Glutamatergic neuron (in vitro differentiated cells): ENCODE data around the gene CLMN. TPM values are rescaled to one million over a fixed set of nuclear protein-coding genes. Genes with fewer than 3 reads are reported as not detected.

Source experiments
- DNase-seq: peaks from one replicate; pipeline ENCODE4 v3.0.0; 2022
- H3K27ac Mint-ChIP-seq: one replicate; pipeline ENCODE4 v1.8.0; 2020; ENCODE audit warnings: mild to moderate bottlenecking, mixed read lengths, inconsistent platforms; ENCODE audit not compliant: unreplicated experiment
- H3K27me3 Mint-ChIP-seq: one replicate; pipeline ENCODE4 v1.8.0; 2020; ENCODE audit warnings: mild to moderate bottlenecking, moderate library complexity, mixed read lengths, inconsistent platforms; ENCODE audit not compliant: unreplicated experiment
- H3K36me3 Mint-ChIP-seq: one replicate; pipeline ENCODE4 v1.8.0; 2020; ENCODE audit warnings: mild to moderate bottlenecking, mixed read lengths, inconsistent platforms; ENCODE audit not compliant: unreplicated experiment
- H3K4me1 Mint-ChIP-seq: one replicate; pipeline ENCODE4 v1.8.0; 2020; ENCODE audit warnings: mild to moderate bottlenecking, low read depth, mixed read lengths, inconsistent platforms; ENCODE audit not compliant: unreplicated experiment
- H3K4me3 Mint-ChIP-seq: one replicate; pipeline ENCODE4 v1.8.0; 2020; ENCODE audit warnings: mild to moderate bottlenecking, mixed read lengths, inconsistent platforms; ENCODE audit not compliant: unreplicated experiment
- H3K9me3 Mint-ChIP-seq: one replicate; pipeline ENCODE4 v1.8.0; 2020; ENCODE audit warnings: mild to moderate bottlenecking, moderate library complexity, mixed read lengths, inconsistent platforms; ENCODE audit not compliant: unreplicated experiment
- CTCF ChIP-seq: fragments of 200-600 bp; sonication (generic); IDR thresholded peaks from one replicate; pipeline ENCODE4 v1.5.0; 2021; ENCODE audit not compliant: partially characterized antibody, unreplicated experiment
- total RNA-seq: library from RNA; stranded (reverse); fragmentation: NEBNext Ultra II Directional; extraction: Animal tissue kit (Norgen Biotek cat#: 25700); gene quantifications from one replicate; pipeline ENCODE4 v1.2.1, GENCODE V29; 2021; ENCODE audit not compliant: unreplicated experiment

The CLMN gene
- total RNA-seq, 1 donor from 2014 or later, result 17.6 TPM

- no peak for TF ChIP-seq CTCF
- Mint-ChIP-seq H3K27ac (no peak overlapping the region), H3K9me3 (peaks cover 5% of the 10 kb centered on the region), H3K36me3 (peaks cover 6% of the 10 kb centered on the region), H3K4me3 (no peak overlapping the region), H3K27me3 (peaks cover 2% of the 10 kb centered on the region), H3K4me1 (no peaks in the 10 kb centered on the region)
- DNase-seq, result no peak
Measured at GRCh38 chr14:95349241-95349640, 29.5 kb upstream of the CLMN start.

DNA sequence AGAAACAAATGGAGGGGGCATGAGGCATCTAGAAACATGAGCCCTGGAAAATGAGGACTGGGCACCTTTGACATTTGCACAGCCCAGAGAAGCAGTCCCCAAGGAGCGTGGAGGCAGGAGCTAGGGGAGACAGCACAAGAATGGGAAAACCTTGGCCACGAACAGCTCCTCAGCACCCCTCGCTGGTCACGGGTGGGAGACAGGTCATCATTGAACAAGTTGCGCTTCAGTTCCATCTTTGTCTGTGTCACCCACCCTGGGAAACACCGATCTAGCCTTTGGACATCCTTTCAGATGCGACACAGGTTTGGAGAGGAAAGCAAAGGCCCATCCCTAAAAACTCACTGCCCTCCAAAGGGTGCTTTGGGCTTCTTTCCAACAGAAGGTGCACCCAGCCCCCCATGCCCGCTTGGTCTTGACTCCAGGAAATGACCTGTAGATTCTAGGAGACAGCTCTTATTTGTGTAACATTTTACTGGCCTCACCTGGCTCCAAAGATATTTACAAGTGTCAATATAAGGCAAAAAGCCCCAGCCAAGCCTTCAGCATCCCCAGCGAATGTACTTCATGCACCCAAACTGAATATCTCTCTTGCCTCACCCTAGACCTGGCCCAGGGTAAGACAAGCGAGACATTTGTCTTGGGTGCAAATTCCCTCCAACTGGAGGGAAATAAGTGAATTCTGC, 28.8 kb upstream of the CLMN start:
- Mint-ChIP-seq H3K4me3 (no peak overlapping the region), H3K9me3 (peaks cover 3% of the 10 kb centered on the region), H3K4me1 (no peaks in the 10 kb centered on the region), H3K27ac (no peak overlapping the region), H3K27me3 (peaks cover 2% of the 10 kb centered on the region), H3K36me3 (no peaks in the 10 kb centered on the region)
- DNase-seq, result no peak
- no peak for TF ChIP-seq CTCF

DNA sequence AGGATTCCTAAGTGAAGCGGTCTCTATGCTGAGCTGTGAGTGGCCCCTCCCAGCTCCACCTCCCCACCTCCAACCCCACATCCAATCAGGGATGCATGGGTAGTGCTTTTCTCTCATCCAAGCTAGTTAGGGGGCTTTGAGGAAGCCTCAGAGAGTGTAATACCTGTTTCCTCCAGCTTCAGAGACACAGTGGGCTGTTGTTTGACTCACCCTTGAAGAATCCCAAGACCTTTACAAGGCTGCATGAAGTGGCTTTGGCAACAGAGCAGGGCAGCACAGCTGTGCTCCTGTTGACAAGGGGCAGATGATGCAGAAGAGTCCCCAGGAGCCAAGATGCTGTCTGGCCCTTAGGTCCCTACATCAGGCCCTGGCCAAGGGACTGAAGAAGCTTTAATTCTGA, 27.1 kb upstream of the CLMN start:
- H3K4me1 Mint-ChIP-seq, result no peaks in the 10 kb centered on the region
- H3K9me3 Mint-ChIP-seq, result peaks cover 3% of the 10 kb centered on the region
- DNase-seq, result no peak
- no peak overlapping the region for H3K4me3 Mint-ChIP-seq
- H3K36me3 Mint-ChIP-seq, result no peaks in the 10 kb centered on the region
- no peak for TF ChIP-seq CTCF
- H3K27ac Mint-ChIP-seq, result no peak overlapping the region
- peaks cover 2% of the 10 kb centered on the region for H3K27me3 Mint-ChIP-seq

- no peak for TF ChIP-seq CTCF
- no peaks in the 10 kb centered on the region for H3K36me3 Mint-ChIP-seq
- no peak overlapping the region for H3K4me3 Mint-ChIP-seq
- H3K27ac Mint-ChIP-seq, result no peak overlapping the region
- no peak for DNase-seq
- no peaks in the 10 kb centered on the region for H3K4me1 Mint-ChIP-seq
- peaks cover 3% of the 10 kb centered on the region for H3K9me3 Mint-ChIP-seq
- peaks cover 2% of the 10 kb centered on the region for H3K27me3 Mint-ChIP-seq
Measured at GRCh38 chr14:95346266-95346665, 26.6 kb upstream of the CLMN start.

DNA sequence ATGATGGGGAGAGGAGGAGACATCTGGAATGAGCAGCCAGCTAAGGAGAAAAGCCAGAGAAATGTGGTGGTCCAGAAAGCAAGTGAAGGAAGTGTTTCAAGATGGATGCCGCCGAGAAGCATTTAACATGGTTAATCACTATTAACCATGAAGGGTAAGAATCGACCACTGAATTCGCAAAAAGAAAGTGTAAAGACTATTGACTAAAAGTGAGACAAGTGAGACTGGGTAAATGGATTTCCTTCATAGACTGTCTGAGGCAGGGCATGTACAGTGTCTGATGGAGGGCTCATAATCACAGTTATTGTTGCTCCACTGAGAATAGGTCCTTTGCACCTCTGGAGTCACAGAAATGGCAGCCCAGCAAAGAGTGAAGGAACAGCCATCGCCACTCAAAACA, 25.3 kb upstream of the CLMN start:
- Mint-ChIP-seq H3K9me3 (peaks cover 3% of the 10 kb centered on the region), H3K4me1 (no peaks in the 10 kb centered on the region), H3K27ac (no peak overlapping the region), H3K36me3 (peaks cover 5% of the 10 kb centered on the region), H3K27me3 (peaks cover 2% of the 10 kb centered on the region), H3K4me3 (no peak overlapping the region)
- no peak for DNase-seq
- TF ChIP-seq CTCF, result no peak
